ENCODE results near the gene RIPK1.

- no peak for TF ChIP-seq CTCF (IDR thresholded peaks at IDR 0.05 in 4 of 5, conservative IDR thresholded peaks at IDR 0.05 in 1 of 5)
- TF ChIP-seq POLR2A (IDR thresholded peaks at IDR 0.05), result no peak
Observed at GRCh38 chr6:3120765-3121089, 52.4 kb downstream of the RIPK1 start.

Data from gastrocnemius medialis (tissue), 4 donors.